ENCODE measurements around the gene CHTF18. TPM values are rescaled to one million over a fixed set of nuclear protein-coding genes. Genes with fewer than 3 reads are reported as not detected.

CHTF18 gene
- total and polyA plus RNA-seq, 2 of the 4 experiments (the other 2 are of a cell fraction), result 3.2 to 21.4 TPM

DNA sequence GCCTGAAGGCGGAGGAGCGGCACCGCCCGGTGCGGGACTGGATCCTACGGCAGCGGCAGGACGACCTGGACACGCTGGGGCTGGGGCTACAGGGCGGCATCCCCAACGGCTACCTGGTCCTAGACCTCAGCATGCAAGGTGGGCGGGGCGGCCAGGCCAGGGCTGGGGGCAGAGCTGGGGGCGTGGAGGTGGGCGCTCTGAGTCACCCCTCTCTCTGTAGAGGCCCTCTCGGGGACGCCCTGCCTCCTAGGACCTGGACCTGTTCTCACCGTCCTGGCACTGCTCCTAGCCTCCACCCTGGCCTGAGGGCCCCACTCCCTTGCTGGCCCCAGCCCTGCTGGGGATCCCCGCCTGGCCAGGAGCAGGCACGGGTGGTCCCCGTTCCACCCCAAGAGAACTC, 20.0 kb upstream of the CHTF18 start:
- Histone ChIP-seq H3K14ac (replicated peaks; ENCODE audit: low read depth, low read length) (no peak overlapping the region), H3K4me1 (ENCODE audit: control insufficient read depth, insufficient read depth, low read length) (no peaks in the 10 kb centered on the region), H2BK15ac (ENCODE audit: low read depth, low read length) (no peak overlapping the region), H4K20me1 (ENCODE audit: insufficient read depth, low read length) (no peaks in the 10 kb centered on the region), H2BK5ac (ENCODE audit: low read depth, low read length, poor library complexity, severe bottlenecking) (no peak overlapping the region), H2BK120ac (ENCODE audit: low read depth, low read length) (no peak overlapping the region), H3K4me3 (ENCODE audit: insufficient read depth, low read depth, low read length) (no peak overlapping the region), H3K18ac (ENCODE audit: low read depth, low read length) (no peak overlapping the region), H3K9ac (ENCODE audit: low read depth, low read length) (no peak overlapping the region), H4K8ac (ENCODE audit: low read depth in 2 of 2, low read length in 2 of 2) (no peak overlapping the region), H3K27ac (ENCODE audit: insufficient read depth, low read length) (no peak overlapping the region), H4K5ac (ENCODE audit: low read depth, low read length) (no peak overlapping the region), H3K36me3 (ENCODE audit: control insufficient read depth, insufficient read depth, low read length) (no peaks in the 10 kb centered on the region), H3K23ac (ENCODE audit: low read depth, low read length) (no peak overlapping the region), H4K91ac (ENCODE audit: insufficient read depth, low read depth, low read length) (no peak overlapping the region), H3K4me2 (ENCODE audit: low read depth, low read length) (no peak overlapping the region), H2AK9ac (replicated peaks; ENCODE audit: low read depth, low read length, poor library complexity) (peak overlapping the region; percentile 84), H2AK5ac (ENCODE audit: low read depth, low read length) (no peak overlapping the region), H3K9me1 (ENCODE audit: insufficient read depth, low read length) (no peaks in the 10 kb centered on the region), H3K27me3 (ENCODE audit: control insufficient read depth, insufficient read depth, low read length) (no peaks in the 10 kb centered on the region), H3K4ac (ENCODE audit: low read depth, low read length) (no peak overlapping the region), H3K56ac (ENCODE audit: extremely low read depth, insufficient read depth, low read length) (no peak overlapping the region), H3K9me3 (ENCODE audit: control insufficient read depth, insufficient read depth, low read length) (no peaks in the 10 kb centered on the region), H2BK20ac (ENCODE audit: low read depth, low read length) (no peak overlapping the region), H2AFZ (replicated peaks; ENCODE audit: low read length, poor library complexity) (no peak overlapping the region), H3K79me1 (ENCODE audit: low read depth in 1 of 2, low read length in 2 of 2) (no peaks in the 10 kb centered on the region)
- intact Hi-C loops (cut with micrococcal nuclease) (no loop called here), dilution Hi-C loops (cut with HindIII; ENCODE audit: low sequenced_read_pairs, unreplicated experiment) (no loop called here), in situ Hi-C loops (cut with MboI; ENCODE audit: low sequenced_read_pairs) (no loop called here)
- ChIA-PET CTCF (no interaction called here), POLR2A (ENCODE audit: unreplicated experiment) (no interaction called here)
- DNase-seq (no peak), ATAC-seq (ENCODE audit: low read depth) (no peak)
- WGBS, 2 experiments (ENCODE audit: extremely low coverage in 2 of 2, insufficient read length in 1 of 2), result 78% methylated on average over 15 of the region's 21 CpGs; no CpG with 5 or more reads in 1 of the 2 experiments
- TF ChIP-seq NFE2L2 (IDR thresholded peaks at IDR 0.05; ENCODE audit: low read depth, low read length) (no peak), RAD21 (IDR thresholded peaks at IDR 0.05; ENCODE audit: low read length) (no peak)
- TF ChIP-seq, protein P1, sequence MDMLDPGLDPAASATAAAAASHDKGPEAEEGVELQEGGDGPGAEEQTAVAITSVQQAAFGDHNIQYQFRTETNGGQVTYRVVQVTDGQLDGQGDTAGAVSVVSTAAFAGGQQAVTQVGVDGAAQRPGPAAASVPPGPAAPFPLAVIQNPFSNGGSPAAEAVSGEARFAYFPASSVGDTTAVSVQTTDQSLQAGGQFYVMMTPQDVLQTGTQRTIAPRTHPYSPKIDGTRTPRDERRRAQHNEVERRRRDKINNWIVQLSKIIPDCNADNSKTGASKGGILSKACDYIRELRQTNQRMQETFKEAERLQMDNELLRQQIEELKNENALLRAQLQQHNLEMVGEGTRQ (IDR thresholded peaks at IDR 0.05; ENCODE audit: low read depth, low read length), result no peak
- no TSS peak for BruUV-seq (replicated peaks)
